Astrocyte of the spinal cord (primary cell): ENCODE data around the gene CCDC88B.

Source experiments
- DNase-seq: peaks from one replicate; pipeline ENCODE4 v3.0.0; 2011; ENCODE audit warnings: low read depth, low spot score
- H3K4me3 ChIP-seq: 2 replicates; pipeline ENCODE4 v1.5.1; 2011; ENCODE audit warnings: low read depth, mild to moderate bottlenecking, low read length, moderate library complexity
- in situ Hi-C: cut with HindIII; loops from 2 replicates; pipeline ENCODE4 v1.10.0; 2017; ENCODE audit warnings: low sequenced_read_pairs
- TF ChIP-seq, protein P1 (sequence below): IDR thresholded peaks from 2 replicates; pipeline ENCODE4 v1.5.1; 2012; ENCODE audit warnings: low read depth, mild to moderate bottlenecking, low read length, inconsistent platforms

Gene CCDC88B

DNA sequence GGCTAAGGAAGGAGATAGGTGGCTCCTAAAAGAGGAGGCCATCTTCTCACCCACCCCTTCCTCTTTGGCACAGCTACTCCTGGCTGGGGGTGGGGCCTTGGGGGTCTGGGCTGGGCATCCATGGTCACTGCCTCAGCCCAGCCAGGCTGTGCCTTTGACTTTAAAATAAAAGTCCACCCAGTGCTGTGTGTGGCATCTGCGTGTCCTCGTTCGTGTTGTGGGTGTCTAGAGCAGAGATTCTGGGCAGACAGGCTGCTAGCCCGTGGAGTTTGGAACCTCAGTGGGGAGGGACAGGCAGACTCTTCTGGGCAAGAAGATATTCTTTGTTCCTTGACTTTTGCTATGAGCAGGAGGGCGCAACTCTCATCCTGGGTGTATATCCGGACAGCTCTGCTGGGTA is 32.0 kb downstream of the CCDC88B start:
- H3K4me3 ChIP-seq, result no peak overlapping the region
- DNase-seq, result no peak
- in situ Hi-C loops, result no loop called here
- TF ChIP-seq, protein P1, sequence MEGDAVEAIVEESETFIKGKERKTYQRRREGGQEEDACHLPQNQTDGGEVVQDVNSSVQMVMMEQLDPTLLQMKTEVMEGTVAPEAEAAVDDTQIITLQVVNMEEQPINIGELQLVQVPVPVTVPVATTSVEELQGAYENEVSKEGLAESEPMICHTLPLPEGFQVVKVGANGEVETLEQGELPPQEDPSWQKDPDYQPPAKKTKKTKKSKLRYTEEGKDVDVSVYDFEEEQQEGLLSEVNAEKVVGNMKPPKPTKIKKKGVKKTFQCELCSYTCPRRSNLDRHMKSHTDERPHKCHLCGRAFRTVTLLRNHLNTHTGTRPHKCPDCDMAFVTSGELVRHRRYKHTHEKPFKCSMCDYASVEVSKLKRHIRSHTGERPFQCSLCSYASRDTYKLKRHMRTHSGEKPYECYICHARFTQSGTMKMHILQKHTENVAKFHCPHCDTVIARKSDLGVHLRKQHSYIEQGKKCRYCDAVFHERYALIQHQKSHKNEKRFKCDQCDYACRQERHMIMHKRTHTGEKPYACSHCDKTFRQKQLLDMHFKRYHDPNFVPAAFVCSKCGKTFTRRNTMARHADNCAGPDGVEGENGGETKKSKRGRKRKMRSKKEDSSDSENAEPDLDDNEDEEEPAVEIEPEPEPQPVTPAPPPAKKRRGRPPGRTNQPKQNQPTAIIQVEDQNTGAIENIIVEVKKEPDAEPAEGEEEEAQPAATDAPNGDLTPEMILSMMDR, result no peak

DNA sequence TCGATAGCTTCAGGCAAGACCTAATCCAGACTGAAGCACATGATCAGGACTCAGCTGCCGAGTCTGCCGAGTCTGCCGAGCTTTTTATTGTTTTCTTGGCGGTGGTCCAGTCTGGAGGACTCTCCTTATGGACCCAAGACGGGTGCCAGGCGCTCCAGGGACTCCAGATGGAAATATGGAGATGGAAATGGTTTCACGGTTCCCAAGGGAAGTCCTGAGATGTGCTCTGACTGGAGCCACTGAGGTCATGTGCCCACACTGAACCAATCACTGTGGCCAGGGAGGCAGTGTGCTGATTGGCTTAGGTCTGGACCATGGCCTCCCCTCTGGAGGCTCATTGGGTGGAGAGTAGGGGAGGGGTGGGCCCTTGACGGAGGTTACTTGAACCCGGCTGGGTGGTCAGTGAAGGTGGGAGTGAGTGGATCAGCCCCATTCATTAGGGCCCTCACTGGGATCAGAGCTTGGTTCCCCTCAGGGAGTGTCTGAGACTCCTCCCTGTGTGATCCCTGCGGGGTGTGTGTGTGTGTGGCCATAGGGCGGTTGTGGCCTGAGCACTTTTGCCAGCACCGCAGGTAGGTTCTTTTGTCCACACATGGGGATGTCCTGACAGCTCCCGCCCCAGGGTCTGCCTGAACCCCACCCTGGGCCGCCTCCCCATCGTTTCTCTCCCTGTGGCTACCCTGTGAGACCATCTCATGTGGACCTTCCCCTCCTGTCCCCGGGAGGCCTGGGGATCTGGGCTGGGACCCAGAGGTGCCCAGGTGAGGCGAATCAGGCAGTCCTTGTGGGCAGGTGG is 33.0 kb downstream of the CCDC88B start:
- H3K4me3 ChIP-seq, result no peak overlapping the region
- TF ChIP-seq, protein P1, result no peak
- in situ Hi-C loops, result no loop called here
- DNase-seq, result no peak

DNA sequence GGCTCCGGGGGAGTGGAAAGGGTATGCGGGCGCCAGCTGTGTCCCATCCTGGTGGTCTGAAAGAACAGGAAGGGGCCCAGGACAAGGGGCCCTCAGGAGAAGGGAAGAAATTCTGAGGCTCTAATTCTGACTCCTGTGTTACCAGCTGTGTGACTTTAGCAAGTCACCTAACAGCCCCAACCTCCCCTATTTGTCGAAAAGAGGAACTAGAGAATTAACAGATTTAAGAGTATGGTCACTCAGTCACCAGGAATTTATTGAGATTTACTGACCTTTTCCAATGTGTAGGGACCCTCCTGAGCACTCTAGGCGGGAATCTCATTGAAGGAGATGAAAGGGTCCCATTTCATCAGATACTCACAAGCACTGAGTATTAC is 33.6 kb downstream of the CCDC88B start:
- TF ChIP-seq, protein P1, result no peak
- no peak for DNase-seq
- H3K4me3 ChIP-seq, result no peak overlapping the region
- in situ Hi-C loops, result no loop called here

DNA sequence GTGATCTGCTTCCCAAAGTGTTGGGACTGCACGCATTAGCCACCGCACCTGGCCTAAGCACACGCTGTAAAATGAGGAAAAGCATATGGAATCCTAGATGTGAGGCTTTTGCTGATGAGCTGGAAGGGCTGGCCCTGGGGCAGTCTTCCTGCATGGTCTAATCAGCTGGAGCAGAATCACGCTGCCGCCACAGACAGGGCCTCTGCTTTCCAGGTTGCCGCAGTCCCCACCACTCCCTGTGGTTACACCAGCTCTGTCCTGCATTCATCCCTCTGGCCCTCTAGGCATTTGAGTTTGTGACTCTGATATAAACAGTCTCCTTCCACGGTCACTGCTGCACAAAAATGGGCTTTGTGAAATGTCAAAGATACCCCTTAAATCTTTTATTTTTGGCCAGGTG is 36.1 kb downstream of the CCDC88B start:
- in situ Hi-C loops, result no loop called here
- no peak for DNase-seq
- TF ChIP-seq, protein P1, result no peak
- H3K4me3 ChIP-seq, result no peak overlapping the region

DNA sequence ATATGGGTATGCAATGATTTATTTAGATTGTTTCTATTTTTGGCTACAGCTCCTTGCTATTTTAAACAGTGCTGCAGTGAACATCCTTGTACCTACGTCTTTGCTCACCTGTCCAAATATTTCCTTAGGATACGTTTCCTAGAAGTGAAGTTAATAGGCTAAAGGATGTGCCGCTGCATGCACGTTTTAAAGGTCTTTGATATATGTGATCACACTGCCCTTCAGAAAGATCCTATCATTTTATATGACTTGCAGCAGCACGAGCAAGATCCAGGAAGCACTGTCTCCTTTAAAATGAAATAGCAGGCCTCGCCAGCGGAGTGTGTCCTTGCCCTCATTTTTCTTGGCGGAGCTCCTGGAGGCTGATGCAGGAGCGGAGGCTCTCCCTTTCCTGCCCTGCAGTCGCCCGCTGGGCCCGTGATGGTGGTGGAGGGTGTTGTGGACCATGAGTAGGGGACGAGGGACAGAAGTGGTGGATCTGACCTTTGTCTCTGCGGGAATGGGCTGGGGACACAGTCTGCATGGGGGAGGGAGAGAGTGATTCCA is 38.4 kb downstream of the CCDC88B start:
- TF ChIP-seq, protein P1, result no peak
- in situ Hi-C loops, result no loop called here
- no peak for DNase-seq
- H3K4me3 ChIP-seq, result no peak overlapping the region

DNA sequence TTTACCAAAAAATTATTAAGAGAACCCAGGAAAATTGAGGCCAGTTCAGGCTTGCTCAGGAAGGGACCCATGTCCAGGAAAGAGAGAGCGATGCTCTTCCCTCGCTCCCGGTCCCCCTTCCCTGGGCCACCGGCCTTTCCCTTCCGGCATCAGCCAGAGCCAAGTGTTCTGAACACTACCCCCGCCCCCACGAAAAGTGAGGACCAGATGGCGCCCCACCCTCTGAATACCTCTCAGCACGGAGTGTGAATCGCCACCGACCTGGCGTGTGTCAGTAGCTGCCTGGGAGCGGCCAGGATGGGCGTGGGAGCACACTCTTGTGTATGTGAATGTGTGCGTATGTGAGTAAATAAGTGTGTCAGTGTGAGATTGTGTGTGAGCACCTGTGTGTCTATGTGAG is 39.2 kb downstream of the CCDC88B start:
- TF ChIP-seq, protein P1, result no peak
- H3K4me3 ChIP-seq, result no peak overlapping the region
- in situ Hi-C loops, result no loop called here
- no peak for DNase-seq
